HG02588 (cell line): Measurements from ENCODE around the gene OR5H15.
"Not testable (repeated sequence)": the region's sequence is repeated elsewhere in the genome, so short reads cannot be mapped to it uniquely, and the experiment has no call there.

ENCODE experiments used
- ATAC-seq: cut with Tn5 transposase; IDR thresholded peaks from one replicate; pipeline ENCODE4 v1.9.1; 2021; ENCODE audit warnings: mild to moderate bottlenecking, moderate library complexity; ENCODE audit not compliant: unreplicated experiment

The OR5H15 gene

GRCh38 chr3:98166396-98166795 lies at the start of gene OR5H15:
Gene OR5H15 (plus strand): TSS chr3:98166696. CDS start chr3:98168700, 2,004 bp downstream.
- no peak for ATAC-seq

DNA sequence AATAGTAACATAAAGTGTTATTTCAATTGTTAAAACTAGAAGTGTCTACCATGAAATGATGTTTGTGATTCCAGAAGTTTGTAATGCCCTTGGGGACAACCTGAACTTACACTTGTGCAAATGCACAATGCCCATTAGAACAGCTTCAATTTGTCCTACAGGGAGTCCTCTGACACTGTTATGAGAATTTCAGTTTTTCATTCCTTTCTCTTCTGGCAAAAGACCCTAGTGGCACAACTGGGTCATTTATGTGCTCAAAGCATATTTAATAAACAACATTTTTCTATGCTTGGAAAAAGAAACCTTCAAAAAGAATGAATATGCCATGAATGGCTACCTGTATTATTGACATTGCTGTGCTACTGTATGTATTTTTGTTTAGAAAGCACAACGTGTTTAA lies 36.1 kb upstream of the OR5H15 start, which contains the start of gene OR5H1:
Gene OR5H1, plus strand, starts transcription at position 301 of the 400 bp plus-strand sequence. CDS start 1,977 bp downstream, outside the sequence.
- ATAC-seq: no peak

- ATAC-seq: no peak
Observed at GRCh38 chr3:98136631-98137030, 29.9 kb upstream of the OR5H15 start.

DNA sequence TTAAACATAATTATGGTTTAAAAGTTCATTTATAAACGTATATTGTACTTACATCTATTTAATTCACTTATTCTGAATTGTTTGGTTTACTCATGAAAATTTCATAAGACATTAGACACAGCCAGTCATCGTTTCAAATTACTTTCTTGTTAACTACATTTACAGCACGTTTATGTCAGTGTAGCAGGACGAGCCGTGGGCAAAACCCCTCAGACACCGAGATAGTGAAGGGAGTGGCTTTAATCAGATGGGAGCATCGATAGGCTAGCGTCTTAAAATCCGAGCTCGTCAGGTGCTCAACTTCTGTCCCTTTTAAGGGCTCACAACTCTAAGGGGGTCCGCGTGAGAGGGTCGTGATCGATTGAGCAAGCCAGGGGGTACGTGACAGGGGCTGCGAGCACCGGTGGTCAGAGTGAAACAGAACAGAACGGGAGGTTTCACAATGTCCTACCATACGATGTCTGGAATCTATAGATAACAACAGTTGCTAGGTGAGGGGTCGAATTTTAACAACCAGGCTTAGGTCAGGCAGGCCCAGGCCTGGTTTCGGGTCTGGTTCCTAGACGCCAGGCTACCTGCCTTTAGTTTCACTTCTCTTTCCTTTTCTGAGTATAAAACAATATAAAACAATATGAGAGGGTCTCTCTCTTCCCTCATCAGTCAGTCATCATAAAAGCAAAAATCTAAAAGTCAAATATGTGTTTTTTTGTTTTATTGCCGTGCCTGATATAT lies 28.5 kb upstream of the OR5H15 start:
- not testable (repeated sequence) for ATAC-seq

GRCh38 chr3:98140531-98140930 lies 26.0 kb upstream of the OR5H15 start:
- no peak for ATAC-seq

DNA sequence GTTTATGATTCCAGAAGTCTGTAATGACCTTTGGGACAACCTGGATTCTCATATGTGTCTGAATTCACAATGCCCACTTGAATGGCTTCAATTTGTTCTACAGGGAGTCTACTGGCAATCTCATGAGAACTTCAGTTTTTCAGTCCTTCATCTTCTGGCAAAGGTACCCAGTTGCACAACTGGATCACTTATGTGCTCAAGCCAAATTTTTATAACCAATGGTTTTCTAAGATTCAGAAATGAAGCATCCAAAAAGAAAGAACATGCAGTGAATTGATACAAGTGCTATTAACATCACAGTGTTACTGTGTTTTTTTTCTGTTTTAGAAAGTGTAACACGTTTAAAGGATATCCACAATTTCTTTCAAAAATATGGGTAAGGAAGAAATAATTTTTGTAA lies 19.3 kb upstream of the OR5H15 start, which contains the start of gene OR5H14:
Gene OR5H14, plus strand, starts transcription at position 301 of the 400 bp plus-strand sequence. CDS start 1,907 bp downstream, outside the sequence.
- ATAC-seq: no peak

DNA sequence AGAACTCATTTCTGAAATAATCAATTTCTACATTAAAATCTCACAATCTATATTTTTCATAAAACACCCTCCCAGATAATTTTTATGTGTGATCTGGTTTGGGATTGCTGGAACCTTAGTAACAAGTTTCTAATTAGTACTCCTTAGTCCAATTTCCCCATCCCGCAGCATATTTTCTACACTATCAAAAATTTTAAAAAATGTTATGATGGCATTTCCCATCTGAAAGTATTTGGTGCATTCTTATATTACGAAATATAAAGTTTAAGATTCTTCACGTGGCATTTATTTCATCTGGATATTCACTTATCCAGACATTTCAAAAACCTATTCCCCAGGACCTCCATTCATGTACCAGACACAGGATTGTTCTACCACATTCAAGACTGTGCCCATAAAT lies 17.7 kb upstream of the OR5H15 start:
- ATAC-seq: no peak

GRCh38 chr3:98149456-98149855 lies 17.0 kb upstream of the OR5H15 start:
- ATAC-seq: not testable (repeated sequence)

DNA sequence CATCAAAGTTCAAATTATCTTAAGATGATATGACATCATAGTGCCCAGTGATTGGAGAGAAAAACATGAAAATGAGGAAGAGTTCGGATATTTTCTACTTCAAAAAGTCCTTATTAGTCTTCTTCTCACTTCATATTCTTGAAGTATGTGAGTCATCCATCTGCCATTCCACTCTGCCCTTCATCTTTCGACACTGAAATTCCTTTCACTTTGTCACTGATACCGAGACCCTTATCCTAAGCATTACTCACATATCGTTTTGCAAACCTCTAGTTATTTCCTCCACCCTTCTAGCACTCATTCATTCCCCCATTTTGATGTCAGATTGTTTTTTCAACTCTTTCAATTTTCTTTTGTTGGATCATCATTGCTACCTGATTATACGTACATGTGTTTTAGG lies 15.3 kb upstream of the OR5H15 start:
- ATAC-seq: no peak

DNA sequence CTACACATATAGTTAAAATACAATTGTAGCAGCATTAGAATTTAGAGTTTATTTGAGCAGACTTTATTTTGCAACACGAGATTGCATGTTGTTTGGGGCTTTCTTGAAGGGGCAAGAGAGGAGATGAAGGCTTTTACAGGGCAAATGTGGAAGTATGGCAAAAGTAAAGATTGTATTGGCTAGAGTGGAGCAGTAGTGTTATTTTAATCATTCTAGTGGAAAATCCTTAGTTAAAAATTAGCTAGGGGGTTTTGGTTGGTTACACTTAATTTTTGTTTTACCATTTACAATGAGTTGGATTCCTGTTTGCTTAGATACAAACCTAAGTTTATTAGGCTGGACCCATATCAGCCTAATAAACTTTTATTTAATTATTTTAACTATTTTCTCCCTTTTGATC lies 4.6 kb downstream of the OR5H15 start:
- no peak for ATAC-seq

DNA sequence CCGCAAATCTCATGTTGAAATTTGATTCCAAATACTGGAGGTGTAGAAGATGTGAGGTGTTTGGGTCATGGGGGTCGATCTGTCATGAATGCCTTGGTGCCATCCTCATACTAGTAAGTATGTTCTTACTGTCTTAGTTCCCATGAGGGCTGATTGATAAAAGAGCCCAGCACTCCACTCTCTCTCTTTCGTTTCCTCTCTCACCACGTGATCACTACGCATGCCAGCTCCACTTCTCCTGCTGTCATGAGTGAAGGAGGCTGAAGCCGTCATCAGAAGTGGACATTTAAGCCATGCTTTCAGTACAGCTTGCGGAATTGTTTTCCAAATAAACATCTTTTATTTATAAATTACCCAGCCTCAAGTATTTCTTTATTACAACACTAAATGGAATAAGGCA lies 6.1 kb downstream of the OR5H15 start:
- no peak for ATAC-seq

DNA sequence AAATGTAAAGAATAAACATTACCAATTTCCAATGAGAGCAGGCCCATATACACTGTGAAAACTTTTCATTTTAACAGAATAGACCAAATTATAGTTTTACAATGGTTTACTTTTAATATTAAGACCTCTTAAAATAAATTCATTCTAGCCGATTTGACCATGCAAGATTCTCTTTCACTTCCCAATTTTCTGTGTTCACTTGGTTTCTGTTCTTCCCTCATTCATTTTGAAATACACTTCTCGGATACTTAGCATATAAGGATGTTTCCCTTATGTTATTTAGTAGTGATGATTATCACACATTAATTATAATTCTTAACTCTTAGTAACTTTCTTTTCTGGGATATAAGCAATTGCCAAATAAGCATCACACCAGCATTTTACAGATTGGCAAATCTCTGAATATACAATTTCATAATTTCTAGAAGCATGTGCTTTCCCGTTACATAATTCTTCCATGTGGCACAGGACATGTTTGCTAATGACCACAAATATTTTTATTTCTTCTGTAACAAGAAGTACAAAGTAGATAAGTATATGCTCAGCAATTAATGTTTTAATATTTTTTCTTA lies 13.9 kb downstream of the OR5H15 start:
- no peak for ATAC-seq

DNA sequence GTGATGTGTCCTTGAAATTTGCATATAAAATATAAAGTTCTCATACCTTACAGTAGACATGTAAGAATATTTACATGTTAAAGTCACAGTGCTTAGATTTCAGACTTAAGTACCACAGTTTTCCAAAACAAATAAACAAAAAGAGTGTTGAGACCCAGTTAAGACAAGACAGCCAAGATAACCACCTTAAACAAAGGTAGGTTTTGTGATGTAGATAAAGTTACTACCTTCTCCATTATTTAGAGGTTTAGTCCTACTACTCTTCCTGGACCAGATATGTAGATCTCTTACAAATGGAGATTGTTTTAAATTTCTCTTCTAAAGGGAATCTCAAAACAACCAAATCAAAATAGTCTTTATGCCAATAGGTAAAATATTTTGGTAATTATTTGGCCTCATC lies 15.7 kb downstream of the OR5H15 start:
- no peak for ATAC-seq

DNA sequence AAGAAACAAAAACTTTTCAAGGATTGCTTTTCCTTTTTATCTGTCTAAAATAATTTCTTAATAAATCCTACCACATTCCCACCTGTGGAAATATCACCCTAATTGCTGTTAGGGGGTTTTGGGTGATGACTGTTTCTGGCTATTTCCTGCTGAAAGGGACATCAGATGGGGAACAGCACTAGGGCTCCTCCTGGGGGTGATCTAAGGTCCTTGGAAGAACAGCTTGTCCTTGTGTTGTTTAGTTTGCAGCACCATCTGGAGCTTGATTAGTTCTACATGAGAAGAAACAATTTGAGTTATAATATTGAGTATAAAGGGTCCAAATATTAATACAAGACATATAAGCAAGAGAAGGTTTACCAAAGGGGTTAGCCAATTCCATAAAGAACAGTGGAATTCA lies 18.7 kb downstream of the OR5H15 start:
- ATAC-seq: no peak

DNA sequence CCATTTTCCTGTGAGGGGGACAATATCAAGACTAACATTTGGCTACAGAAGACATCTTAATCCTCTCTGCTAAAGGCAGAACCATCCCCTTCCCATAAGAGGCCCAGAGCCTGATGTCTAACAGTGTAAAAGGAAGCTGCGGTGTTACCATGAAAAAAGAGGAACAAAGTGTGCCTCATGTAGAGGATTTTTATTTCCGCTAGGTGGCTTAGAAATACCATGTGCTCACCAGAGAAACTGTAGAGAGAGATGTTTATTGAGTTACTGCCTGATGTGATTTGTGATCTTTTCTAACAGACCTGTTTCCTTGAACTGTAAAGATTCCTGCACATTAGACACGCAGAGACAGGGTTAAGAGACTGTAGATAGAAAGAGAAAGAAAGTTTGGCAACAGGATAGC lies 22.0 kb downstream of the OR5H15 start:
- no peak for ATAC-seq

DNA sequence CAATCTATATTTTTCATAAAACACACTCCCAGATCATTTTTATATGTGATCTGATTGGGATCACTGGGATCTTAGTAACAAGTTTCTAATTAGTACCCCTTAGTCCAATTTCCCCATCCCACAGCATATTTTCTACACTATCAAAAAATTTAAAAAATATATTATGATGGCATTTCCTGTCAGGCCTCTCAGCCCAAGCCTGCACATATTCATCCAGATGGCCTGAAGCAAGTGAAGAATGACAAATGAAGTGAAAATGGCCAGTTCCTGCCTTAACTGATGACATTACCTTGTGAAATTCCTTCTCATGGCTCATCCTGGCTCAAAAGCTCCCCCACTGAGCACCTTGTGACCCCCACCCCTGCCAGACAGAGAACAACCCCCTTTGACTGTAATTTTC lies 24.4 kb downstream of the OR5H15 start:
- ATAC-seq: not testable (repeated sequence)

DNA sequence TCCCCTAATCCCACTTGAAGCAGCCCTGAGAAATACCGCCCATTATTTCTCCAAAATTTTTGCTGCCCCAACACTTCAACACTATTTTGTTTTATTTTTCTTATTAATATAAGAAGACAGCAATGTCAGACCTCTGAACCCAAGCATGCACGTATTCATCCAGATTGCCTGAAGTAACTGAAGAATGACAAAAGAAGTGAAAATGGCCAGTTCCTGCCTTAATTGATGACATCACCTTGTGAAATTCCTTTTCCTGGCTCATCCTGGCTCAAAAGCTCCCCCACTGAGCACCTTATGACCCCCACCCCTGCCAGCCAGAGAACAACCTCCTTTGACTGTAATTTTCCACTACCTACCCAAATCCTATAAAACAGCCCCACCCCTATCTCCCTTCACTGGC lies 29.8 kb downstream of the OR5H15 start:
- ATAC-seq: not testable (repeated sequence)

DNA sequence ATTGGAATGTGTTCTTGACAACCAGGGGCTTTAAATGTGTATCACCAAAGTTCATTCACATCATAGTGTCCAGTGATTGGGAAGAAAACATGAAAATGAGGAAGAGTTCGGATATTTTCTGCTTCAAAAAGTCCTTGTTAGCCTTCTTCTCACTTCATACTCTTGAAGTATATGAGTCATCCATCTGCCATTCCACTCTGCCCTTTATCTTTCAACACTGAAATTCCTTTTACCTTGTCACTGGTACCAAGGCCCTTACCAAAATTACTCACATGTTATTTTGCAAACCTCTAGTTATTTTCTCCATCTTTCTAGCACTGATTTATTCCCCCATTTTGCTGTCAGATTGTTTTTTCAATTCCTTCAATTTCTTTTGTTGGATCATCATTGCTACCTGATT lies 32.5 kb downstream of the OR5H15 start:
- no peak for ATAC-seq

- ATAC-seq: no peak
Observed at GRCh38 chr3:98209244-98209643, 42.7 kb downstream of the OR5H15 start.

DNA sequence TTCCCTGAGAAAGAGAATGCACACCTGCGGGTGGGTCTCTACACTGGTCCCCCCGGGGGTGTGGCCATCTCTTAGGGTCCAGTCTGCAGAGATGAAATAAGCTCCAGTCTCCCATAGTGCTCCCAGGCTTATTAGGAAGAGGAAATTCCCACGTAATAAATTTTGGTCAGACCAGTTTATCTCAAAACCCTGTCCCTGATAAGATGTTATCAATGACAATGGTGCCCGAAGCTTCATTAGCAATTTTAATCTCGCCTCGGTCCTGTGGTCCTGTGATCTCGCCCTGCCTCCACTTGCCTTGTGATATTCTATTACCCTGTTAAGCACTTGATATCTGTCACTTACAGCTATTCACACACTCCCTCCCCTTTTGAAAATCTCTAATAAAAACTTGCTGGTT lies 46.8 kb downstream of the OR5H15 start:
- ATAC-seq: no peak

- no peak for ATAC-seq
Observed at GRCh38 chr3:98215051-98215450, 48.6 kb downstream of the OR5H15 start.
